HCT116 (cell line): Measurements from ENCODE around the gene GPM6B.

Experiments used
- EZH2 ChIP-seq: fragments of 200-600 bp; sonication (generic); IDR thresholded peaks from 2 replicates; pipeline ENCODE4 v1.6.1; 2017; ENCODE audit warnings: antibody characterized with exemption, mixed run types
- FOSL1 ChIP-seq: IDR thresholded peaks from 2 replicates; pipeline ENCODE4 v1.6.1; 2012; ENCODE audit warnings: low read depth
- POLR2A ChIP-seq: IDR thresholded peaks from 2 replicates; pipeline ENCODE4 v1.7.0; 2011; ENCODE audit warnings: borderline replicate concordance; ENCODE audit not compliant: insufficient read depth, insufficient read length; ENCODE audit errors: extremely low read depth
- YY1 ChIP-seq: IDR thresholded peaks from 2 replicates; pipeline ENCODE4 v1.6.1; 2011; ENCODE audit warnings: low read length, low read depth, moderate library complexity, mild to moderate bottlenecking; ENCODE audit not compliant: insufficient replicate concordance; ENCODE audit errors: extremely low read depth
- TF ChIP-seq, protein P1 (sequence below), 3 experiments: fragments of 200-600 bp in 1 of 3; sonication (generic) in 1 of 3; IDR thresholded peaks in 2 of 3; conservative IDR thresholded peaks in 1 of 3; 2 replicates each; pipeline ENCODE4 v1.5.1; 2012 to 2017; ENCODE audit warnings: low read depth in 2 of 3, low read length in 2 of 3, antibody characterized with exemption in 1 of 3, borderline replicate concordance in 1 of 3, control low read depth in 1 of 3, mild to moderate bottlenecking in 1 of 3, mixed read lengths in 1 of 3, mixed run types in 1 of 3, moderate library complexity in 1 of 3; ENCODE audit not compliant: insufficient read depth in 1 of 3
- TF ChIP-seq, protein P2 (sequence below): IDR thresholded peaks from 2 replicates; pipeline ENCODE4 v1.6.1; 2011; ENCODE audit warnings: mild to moderate bottlenecking, low read length, moderate library complexity; ENCODE audit not compliant: insufficient replicate concordance; ENCODE audit errors: extremely low read depth
- TF ChIP-seq, protein P3 (sequence below): IDR thresholded peaks from 2 replicates; pipeline ENCODE4 v1.6.1; 2012

DNA sequence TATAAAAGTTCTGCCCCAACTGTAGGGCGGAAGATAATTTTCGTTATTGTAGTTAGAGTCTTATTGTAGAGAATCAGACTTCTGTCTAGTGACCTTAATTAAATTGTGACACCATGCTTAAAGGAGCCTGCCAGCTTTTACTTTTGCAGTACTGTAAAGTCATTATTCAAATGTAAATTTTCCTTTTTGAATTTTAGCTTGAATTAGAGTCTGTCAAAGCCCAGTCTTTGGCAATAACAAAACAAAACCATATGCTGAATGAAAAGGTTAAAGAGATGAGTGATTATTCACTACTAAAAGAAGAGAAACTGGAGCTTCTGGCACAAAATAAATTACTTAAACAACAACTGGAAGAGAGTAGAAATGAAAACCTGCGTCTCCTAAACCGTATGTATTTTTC, 60.5 kb downstream of the GPM6B start:
- TF ChIP-seq, protein P1, sequence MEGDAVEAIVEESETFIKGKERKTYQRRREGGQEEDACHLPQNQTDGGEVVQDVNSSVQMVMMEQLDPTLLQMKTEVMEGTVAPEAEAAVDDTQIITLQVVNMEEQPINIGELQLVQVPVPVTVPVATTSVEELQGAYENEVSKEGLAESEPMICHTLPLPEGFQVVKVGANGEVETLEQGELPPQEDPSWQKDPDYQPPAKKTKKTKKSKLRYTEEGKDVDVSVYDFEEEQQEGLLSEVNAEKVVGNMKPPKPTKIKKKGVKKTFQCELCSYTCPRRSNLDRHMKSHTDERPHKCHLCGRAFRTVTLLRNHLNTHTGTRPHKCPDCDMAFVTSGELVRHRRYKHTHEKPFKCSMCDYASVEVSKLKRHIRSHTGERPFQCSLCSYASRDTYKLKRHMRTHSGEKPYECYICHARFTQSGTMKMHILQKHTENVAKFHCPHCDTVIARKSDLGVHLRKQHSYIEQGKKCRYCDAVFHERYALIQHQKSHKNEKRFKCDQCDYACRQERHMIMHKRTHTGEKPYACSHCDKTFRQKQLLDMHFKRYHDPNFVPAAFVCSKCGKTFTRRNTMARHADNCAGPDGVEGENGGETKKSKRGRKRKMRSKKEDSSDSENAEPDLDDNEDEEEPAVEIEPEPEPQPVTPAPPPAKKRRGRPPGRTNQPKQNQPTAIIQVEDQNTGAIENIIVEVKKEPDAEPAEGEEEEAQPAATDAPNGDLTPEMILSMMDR (IDR thresholded peaks at IDR 0.05 in 2 of 3, conservative IDR thresholded peaks at IDR 0.05 in 1 of 3; ENCODE audit: borderline replicate concordance in 1 of 3, insufficient read depth in 1 of 3, low read depth in 2 of 3, low read length in 2 of 3) = no peak
- no peak for TF ChIP-seq EZH2
- TF ChIP-seq, protein P2, sequence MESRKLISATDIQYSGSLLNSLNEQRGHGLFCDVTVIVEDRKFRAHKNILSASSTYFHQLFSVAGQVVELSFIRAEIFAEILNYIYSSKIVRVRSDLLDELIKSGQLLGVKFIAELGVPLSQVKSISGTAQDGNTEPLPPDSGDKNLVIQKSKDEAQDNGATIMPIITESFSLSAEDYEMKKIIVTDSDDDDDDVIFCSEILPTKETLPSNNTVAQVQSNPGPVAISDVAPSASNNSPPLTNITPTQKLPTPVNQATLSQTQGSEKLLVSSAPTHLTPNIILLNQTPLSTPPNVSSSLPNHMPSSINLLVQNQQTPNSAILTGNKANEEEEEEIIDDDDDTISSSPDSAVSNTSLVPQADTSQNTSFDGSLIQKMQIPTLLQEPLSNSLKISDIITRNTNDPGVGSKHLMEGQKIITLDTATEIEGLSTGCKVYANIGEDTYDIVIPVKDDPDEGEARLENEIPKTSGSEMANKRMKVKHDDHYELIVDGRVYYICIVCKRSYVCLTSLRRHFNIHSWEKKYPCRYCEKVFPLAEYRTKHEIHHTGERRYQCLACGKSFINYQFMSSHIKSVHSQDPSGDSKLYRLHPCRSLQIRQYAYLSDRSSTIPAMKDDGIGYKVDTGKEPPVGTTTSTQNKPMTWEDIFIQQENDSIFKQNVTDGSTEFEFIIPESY = no peak
- TF ChIP-seq FOSL1 = no peak
- TF ChIP-seq POLR2A = no peak
- TF ChIP-seq, protein P3, sequence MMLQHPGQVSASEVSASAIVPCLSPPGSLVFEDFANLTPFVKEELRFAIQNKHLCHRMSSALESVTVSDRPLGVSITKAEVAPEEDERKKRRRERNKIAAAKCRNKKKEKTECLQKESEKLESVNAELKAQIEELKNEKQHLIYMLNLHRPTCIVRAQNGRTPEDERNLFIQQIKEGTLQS = no peak
- TF ChIP-seq YY1 = no peak
